K562 (cell line): ENCODE data around the gene RLIM. TPM values are rescaled to one million over a fixed set of nuclear protein-coding genes. Genes with fewer than 3 reads are reported as not detected.

ENCODE experiments used
- ATAC-seq: fragments of 200-7000 bp; cut with Tn5 transposase; 3 replicates; pipeline ENCODE4 v1.9.1; 2020; ENCODE audit warnings: moderate library complexity
- BruUV-seq: library from RNA; stranded (reverse); fragments of 400-500 nt; replicated peaks from 2 replicates; lab custom pipeline; 2021; lab: Mats Ljungman, UMichigan
- CTCF ChIA-PET: fragments of 300-600 bp; formaldehyde crosslinking; extraction: SDS; loops from one replicate; lab custom pipeline; 2021; ENCODE audit warnings: low intra/inter-chr PET ratio; lab: Yijun Ruan, JAX
- POLR2A ChIA-PET: fragments of 300-600, 350-650 bp; sonication (Branson Sonifier 250); formaldehyde crosslinking; extraction: SDS; loops from one replicate; lab custom pipeline; 2021; ENCODE audit warnings: antibody characterized with exemption, inconsistent platforms; lab: Yijun Ruan, JAX
- DNase-seq, 4 experiments: peaks; one replicate each; pipeline versions ENCODE4 v3.0.0 to v3.0.0-alpha.2; 2011 to 2018; ENCODE audit warnings: low spot score in 3 of 4, mixed read lengths in 3 of 4; ENCODE audit errors: extremely low read depth in 1 of 4
- FAIRE-seq: peaks from 2 replicates; lab custom pipeline; 2011; peaks lifted over from hg19 to GRCh38; lab: Jason Lieb, UNC
- H2AFZ ChIP-seq: 2 replicates; pipeline ENCODE4 v1.6.0; 2011; ENCODE audit warnings: low read depth, low read length, control low read depth, inconsistent platforms
- H3K27ac ChIP-seq: fragments of 200-600 bp; 3 replicates; pipeline ENCODE4 v1.8.0; 2011; ENCODE audit warnings: low read depth, mild to moderate bottlenecking, control low read depth, inconsistent platforms, low read length, moderate library complexity, mixed read lengths; ENCODE audit errors: extremely low read depth
- H3K27me3 ChIP-seq, 2 experiments: fragments of 300-600 bp in 1 of 2; 2 replicates in 1 of 2; 3 replicates in 1 of 2; pipeline versions ENCODE4 v1.6.0 to v1.8.0; 2011; ENCODE audit warnings: inconsistent platforms in 2 of 2, low read length in 2 of 2, mild to moderate bottlenecking in 1 of 2, mixed read lengths in 1 of 2, moderate library complexity in 1 of 2; ENCODE audit not compliant: control insufficient read depth in 2 of 2, insufficient read depth in 2 of 2
- H3K36me3 ChIP-seq: fragments of 300-600 bp; 3 replicates; pipeline ENCODE4 v1.8.0; 2011; ENCODE audit warnings: mild to moderate bottlenecking, low read length, inconsistent platforms; ENCODE audit not compliant: control insufficient read depth, insufficient read depth
- H3K4me1 ChIP-seq, 2 experiments: fragments of 200-600 bp in 1 of 2; replicated peaks in 1 of 2; 2 replicates in 1 of 2; 3 replicates in 1 of 2; pipeline versions ENCODE4 v1.5.1 to v1.8.0; 2011; ENCODE audit warnings: inconsistent platforms in 2 of 2, low read length in 2 of 2, mild to moderate bottlenecking in 1 of 2, mixed read lengths in 1 of 2, moderate library complexity in 1 of 2; ENCODE audit not compliant: control insufficient read depth in 2 of 2, insufficient read depth in 2 of 2
- H3K4me2 ChIP-seq: 2 replicates; pipeline ENCODE4 v1.6.1; 2011; ENCODE audit warnings: low read length, control low read depth, inconsistent platforms, mixed read lengths; ENCODE audit not compliant: insufficient read depth
- H3K4me3 ChIP-seq: fragments of 200-600 bp; sonication (generic), shearing (Covaris generic); 2 replicates; pipeline ENCODE4 v1.5.1; 2016; ENCODE audit warnings: control low read depth, inconsistent platforms
- H3K79me2 ChIP-seq: fragments of 200-600 bp; 3 replicates; pipeline ENCODE4 v1.8.0; 2011; ENCODE audit warnings: low read length, inconsistent platforms; ENCODE audit not compliant: control insufficient read depth, insufficient read depth
- H3K9ac ChIP-seq, 2 experiments: 2 replicates each; pipeline versions ENCODE4 v1.6.0 to v1.6.1; 2011; ENCODE audit warnings: low read depth in 2 of 2, low read length in 2 of 2, control low read depth in 1 of 2, inconsistent platforms in 1 of 2, mild to moderate bottlenecking in 1 of 2, mixed read lengths in 1 of 2; ENCODE audit not compliant: insufficient read depth in 1 of 2
- H3K9me1 ChIP-seq: one replicate; pipeline ENCODE4 v1.6.0; 2011; ENCODE audit warnings: inconsistent platforms, mild to moderate bottlenecking, low read length, moderate library complexity; ENCODE audit not compliant: control insufficient read depth, insufficient read depth
- H3K9me3 ChIP-seq: replicated peaks from 2 replicates; pipeline ENCODE4 v1.5.1; 2011; ENCODE audit warnings: low read depth, low read length, inconsistent platforms; ENCODE audit not compliant: control insufficient read depth, insufficient read depth
- H4K20me1 ChIP-seq: replicated peaks from 2 replicates; pipeline ENCODE4 v1.6.1; 2011; ENCODE audit warnings: low read length, inconsistent platforms, mixed read lengths; ENCODE audit not compliant: control insufficient read depth, insufficient read depth
- E2F8 ChIP-seq: fragments of 450-650 bp; IDR thresholded peaks from 2 replicates; pipeline ENCODE4 v1.7.1; 2018; ENCODE audit warnings: mild to moderate bottlenecking, low read depth; ENCODE audit not compliant: partially characterized antibody
- FUS ChIP-seq: fragments of 200-400 bp; formaldehyde crosslinking; optimal IDR thresholded peaks from 2 replicates; pipeline ENCODE3; 2017; ENCODE audit warnings: low read depth, low read length
- MAFK ChIP-seq: IDR thresholded peaks from 2 replicates; pipeline ENCODE4 v1.6.1; 2011; ENCODE audit warnings: low read length, improper control_type of control experiment
- MEF2D ChIP-seq: conservative IDR thresholded peaks from 2 replicates; pipeline ENCODE4 v1.6.1; 2016; ENCODE audit warnings: low read depth, missing genetic modification characterization, missing compliant biosample characterization
- NCOA6 ChIP-seq: fragments of 450-650 bp; IDR thresholded peaks from 2 replicates; pipeline ENCODE4 v1.6.1; 2017; ENCODE audit warnings: mild to moderate bottlenecking
- NR3C1 ChIP-seq: sonication (generic); formaldehyde crosslinking; IDR thresholded peaks from 2 replicates; pipeline ENCODE4 v1.8.1; 2022; ENCODE audit warnings: missing genetic modification reagents
- PML ChIP-seq: IDR thresholded peaks from 2 replicates; pipeline ENCODE4 v1.6.1; 2012; ENCODE audit warnings: low read length, inconsistent platforms
- POLR2H ChIP-seq: IDR thresholded peaks from 2 replicates; pipeline ENCODE4 v1.6.1; 2016; ENCODE audit warnings: missing genetic modification characterization, low read depth, mild to moderate bottlenecking, control low read depth, missing compliant biosample characterization, moderate library complexity
- SMARCE1 ChIP-seq: fragments of 450-650 bp; IDR thresholded peaks from 2 replicates; pipeline ENCODE4 v1.7.1; 2016; ENCODE audit warnings: mild to moderate bottlenecking
- ZNF253 ChIP-seq: fragments of 250-450 bp; sonication (Bioruptor Pico); conservative IDR thresholded peaks from 2 replicates; pipeline ENCODE4 v1.6.1; 2021; ENCODE audit warnings: mild to moderate bottlenecking
- ZNF408 ChIP-seq: fragments of 250-450 bp; sonication (Bioruptor Pico); IDR thresholded peaks from 2 replicates; pipeline ENCODE4 v1.4.0; 2020; ENCODE audit warnings: low read depth, mild to moderate bottlenecking, moderate library complexity
- ZNF76 ChIP-seq: fragments of 250-450 bp; sonication (Bioruptor Pico); IDR thresholded peaks from 2 replicates; pipeline ENCODE4 v1.4.0; 2020; ENCODE audit warnings: mild to moderate bottlenecking, moderate library complexity, borderline replicate concordance
- WGBS: fragments of 100-300 bp; shearing (Covaris generic); methylation state at CpG from one replicate; pipeline ENCODE4 v1.1.6; 2016; ENCODE audit warnings: low coverage, mixed read lengths; ENCODE audit not compliant: insufficient coverage; ENCODE audit errors: missing lambda C conversion rate; 5-methylcytosine and 5-hydroxymethylcytosine counted together
- in situ Hi-C: fragments of 300-500 bp; cut with MboI; formaldehyde crosslinking; loops from 4 replicates; pipeline ENCODE4 v1.15.0; 2018; ENCODE audit warnings: inconsistent platforms, mixed read lengths
- intact Hi-C: fragments of 100-400 bp; cut with micrococcal nuclease; formaldehyde crosslinking; loops from 2 replicates; pipeline ENCODE4 v1.14.2; 2022
- polyA plus RNA-seq, 8 experiments: library from polyadenylated mRNA; depleted of rRNA in 4 of 8; stranded (reverse) in 5 of 8; unstranded in 3 of 8; fragments of >200 nt; fragmentation: Nextera tagmentation in 2 of 8; fragmentation: Illumina TruSeq in 1 of 8; extraction: Ambion mirVana in 2 of 8; extraction: Trizol in 1 of 8; gene quantifications; 2 replicates each; pipeline versions ENCODE4 v1.2.1 to v1.2.3, GENCODE V29; 2011 to 2014; ENCODE audit warnings: inconsistent platforms in 1 of 8, missing spikeins in 1 of 8
- total RNA-seq, 7 experiments: library from RNA; depleted of rRNA in 6 of 7; stranded (reverse); fragments of >200 nt in 6 of 7; fragmentation: Illumina TruSeq in 2 of 7; extraction: Trizol in 2 of 7; gene quantifications; 2 replicates each; pipeline versions ENCODE4 v1.2.1 to v1.2.3, GENCODE V29; 2011 to 2021; ENCODE audit warnings: low replicate concordance in 1 of 7
- TF ChIP-seq, protein P1 (sequence below): fragments of 250-450 bp; sonication (Bioruptor Pico); IDR thresholded peaks from 2 replicates; pipeline ENCODE4 v1.5.0; 2021
- TF ChIP-seq, protein P2 (sequence below): fragments of 450-650 bp; IDR thresholded peaks from 2 replicates; pipeline ENCODE4 v1.6.1; 2016

RLIM gene
- total and polyA plus RNA-seq, 9 of the 15 experiments (the other 6 are each of a cell fraction or from before 2014, with no cell fraction given), result 4.2 to 31.4 (median 14.9) TPM

GRCh38 chrX:74603040-74603439, 11.4 kb downstream of the RLIM start:
- Histone ChIP-seq H2AFZ (no peak overlapping the region), H3K79me2 (peaks cover 84% of the 10 kb centered on the region), H3K36me3 (peaks cover 10% of the 10 kb centered on the region; the same call in 1 of the 3 replicates), H3K27ac (no peak overlapping the region), H3K9ac (no peak overlapping the region), H3K4me2 (no peak overlapping the region), H3K27me3 (no peaks in the 10 kb centered on the region), H3K4me3 (no peak overlapping the region), H4K20me1 (no peaks in the 10 kb centered on the region), H3K9me3 (no peaks in the 10 kb centered on the region), H3K9me1 (no peaks in the 10 kb centered on the region), H3K4me1 (no peaks in the 10 kb centered on the region)
- no peak for TF ChIP-seq ZNF408 (CRISPR knock-in tag)
- no peak for TF ChIP-seq ZNF253 (CRISPR knock-in tag)
- no peak for TF ChIP-seq MAFK
- TF ChIP-seq, protein P1, sequence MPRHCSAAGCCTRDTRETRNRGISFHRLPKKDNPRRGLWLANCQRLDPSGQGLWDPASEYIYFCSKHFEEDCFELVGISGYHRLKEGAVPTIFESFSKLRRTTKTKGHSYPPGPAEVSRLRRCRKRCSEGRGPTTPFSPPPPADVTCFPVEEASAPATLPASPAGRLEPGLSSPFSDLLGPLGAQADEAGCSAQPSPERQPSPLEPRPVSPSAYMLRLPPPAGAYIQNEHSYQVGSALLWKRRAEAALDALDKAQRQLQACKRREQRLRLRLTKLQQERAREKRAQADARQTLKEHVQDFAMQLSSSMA (CRISPR knock-in tag), result no peak
- no peak for TF ChIP-seq POLR2H (tag)
- TF ChIP-seq MEF2D, result no peak
- no peak for TF ChIP-seq SMARCE1
- TF ChIP-seq NCOA6, result no peak
- TF ChIP-seq E2F8, result no peak
- no peak for TF ChIP-seq ZNF76
- TF ChIP-seq PML, result no peak
- no peak for TF ChIP-seq NR3C1 (CRISPR knock-in tag)
- TF ChIP-seq, protein P2, sequence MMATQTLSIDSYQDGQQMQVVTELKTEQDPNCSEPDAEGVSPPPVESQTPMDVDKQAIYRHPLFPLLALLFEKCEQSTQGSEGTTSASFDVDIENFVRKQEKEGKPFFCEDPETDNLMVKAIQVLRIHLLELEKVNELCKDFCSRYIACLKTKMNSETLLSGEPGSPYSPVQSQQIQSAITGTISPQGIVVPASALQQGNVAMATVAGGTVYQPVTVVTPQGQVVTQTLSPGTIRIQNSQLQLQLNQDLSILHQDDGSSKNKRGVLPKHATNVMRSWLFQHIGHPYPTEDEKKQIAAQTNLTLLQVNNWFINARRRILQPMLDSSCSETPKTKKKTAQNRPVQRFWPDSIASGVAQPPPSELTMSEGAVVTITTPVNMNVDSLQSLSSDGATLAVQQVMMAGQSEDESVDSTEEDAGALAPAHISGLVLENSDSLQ, result no peak
- TF ChIP-seq FUS, result no peak
- 40% methylated on average over 2 of the region's 2 CpGs for WGBS
- intact Hi-C loops (no loop called here), in situ Hi-C loops (no loop called here)
- CTCF ChIA-PET, result no interaction called here
- FAIRE-seq (no peak), ATAC-seq (no peak), DNase-seq (no peak)
- no TSS peak for BruUV-seq
- POLR2A ChIA-PET, result interaction anchor here (1.2 kb wide), 1 partner anchor 12 kb away, joined by 3 read pairs; the partner anchor contains the start of gene RLIM
